ENCODE results near the gene KIAA0753.
A peak's percentile ranks its signal among the peaks of the same experiment; 100 is the strongest.

KIAA0753 gene

GRCh38 chr17:6654841-6655731, 14.6 kb upstream of the KIAA0753 start:
- peak; percentile 44 for TF ChIP-seq CTCF (conservative IDR thresholded peaks at IDR 0.05; ENCODE audit: low read depth)
- peak; percentile 74 for DNase-seq (ENCODE audit: low spot score)
- POLR2A ChIA-PET (ENCODE audit: low non-redundant PET): no interaction called here
- CTCF ChIA-PET: no interaction called here
- H3K27ac ChIP-seq: peak overlapping the region; percentile 95

- TF ChIP-seq CTCF (conservative IDR thresholded peaks at IDR 0.05; ENCODE audit: low read depth): no peak
- CTCF ChIA-PET: no interaction called here
- DNase-seq (ENCODE audit: low spot score): no peak
- POLR2A ChIA-PET (ENCODE audit: low non-redundant PET): no interaction called here
- peak overlapping the region; percentile 87 for H3K27ac ChIP-seq
Measured at GRCh38 chr17:6651919-6652452, 11.5 kb upstream of the KIAA0753 start.

DNA sequence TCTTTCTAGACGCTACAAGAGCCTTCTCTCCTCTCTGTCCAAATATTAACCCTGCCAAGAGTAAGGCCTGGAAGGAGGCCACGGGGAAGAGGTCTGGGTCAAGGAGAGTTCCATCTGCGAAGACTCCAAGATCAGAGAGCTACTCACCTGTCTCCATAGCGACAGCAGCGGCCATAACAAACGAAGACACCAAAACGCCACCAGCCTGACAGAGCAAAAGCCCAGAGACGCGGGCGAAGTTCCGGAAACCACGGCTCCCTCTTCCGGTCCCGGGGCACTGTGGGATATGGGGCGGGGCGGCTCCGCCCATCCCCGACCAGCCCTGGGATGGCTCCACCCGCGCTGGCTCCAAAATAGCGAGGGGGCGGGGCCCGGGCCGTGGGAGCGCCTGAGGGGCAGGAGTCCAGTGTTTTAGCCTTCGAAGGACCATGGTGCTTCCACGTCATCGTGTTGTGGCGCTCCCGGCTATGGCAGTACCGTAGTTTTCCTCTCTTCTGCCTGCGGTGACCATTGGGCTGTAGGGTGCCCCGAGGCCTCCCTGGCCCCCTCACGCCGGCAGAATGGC, 10.9 kb upstream of the KIAA0753 start, which contains the start of the genes C17orf100 and MED31:
Gene C17orf100, plus strand, starts transcription at position 409 of the 565 bp plus-strand sequence. Its CDS starts 152 bp downstream, at position 561.
Gene MED31, minus strand, starts transcription at position 252 of the 565 bp plus-strand sequence. Its CDS starts 77 bp downstream, at position 175.
- peak; percentile 96 for DNase-seq (ENCODE audit: low spot score)
- H3K27ac ChIP-seq: peak within 1 kb of the TSS; percentile 87
- TF ChIP-seq CTCF (conservative IDR thresholded peaks at IDR 0.05; ENCODE audit: low read depth): no peak
- POLR2A ChIA-PET (ENCODE audit: low non-redundant PET): interaction anchor here (0.7 kb wide), 1 partner anchor 31 kb away, joined by 5 read pairs; no protein-coding TSS in a partner anchor
- CTCF ChIA-PET: interaction anchor here (0.6 kb wide), 1 partner anchor 372 kb away, joined by 4 read pairs; no protein-coding TSS in a partner anchor

DNA sequence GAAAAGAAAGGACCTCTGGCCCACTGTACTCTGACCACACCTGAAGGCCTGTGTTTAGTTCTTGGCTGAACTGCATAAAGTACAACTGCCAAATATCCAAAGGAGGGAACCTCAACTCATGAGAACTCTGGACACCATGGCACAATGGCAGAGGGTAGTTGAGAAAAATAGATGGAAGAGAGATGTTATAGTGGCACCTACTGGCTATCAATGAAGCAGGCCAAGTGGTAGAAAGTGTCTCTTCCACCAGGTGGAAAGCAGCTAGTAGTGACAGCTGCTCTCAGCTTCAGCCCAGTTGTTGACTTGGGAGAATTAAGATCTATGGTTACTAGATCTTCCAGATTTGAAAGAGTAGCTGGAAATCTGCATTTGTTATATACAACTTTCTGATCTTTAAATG, 7.7 kb upstream of the KIAA0753 start:
- TF ChIP-seq CTCF (conservative IDR thresholded peaks at IDR 0.05; ENCODE audit: low read depth): peak; percentile 31
- no peak overlapping the region for H3K27ac ChIP-seq
- CTCF ChIA-PET: interaction anchor here (0.7 to 0.9 kb wide), 2 partner anchors 10 to 31 kb away, joined by 3 read pairs; no protein-coding TSS in a partner anchor
- DNase-seq (ENCODE audit: low spot score): no peak
- POLR2A ChIA-PET (ENCODE audit: low non-redundant PET): no interaction called here

DNA sequence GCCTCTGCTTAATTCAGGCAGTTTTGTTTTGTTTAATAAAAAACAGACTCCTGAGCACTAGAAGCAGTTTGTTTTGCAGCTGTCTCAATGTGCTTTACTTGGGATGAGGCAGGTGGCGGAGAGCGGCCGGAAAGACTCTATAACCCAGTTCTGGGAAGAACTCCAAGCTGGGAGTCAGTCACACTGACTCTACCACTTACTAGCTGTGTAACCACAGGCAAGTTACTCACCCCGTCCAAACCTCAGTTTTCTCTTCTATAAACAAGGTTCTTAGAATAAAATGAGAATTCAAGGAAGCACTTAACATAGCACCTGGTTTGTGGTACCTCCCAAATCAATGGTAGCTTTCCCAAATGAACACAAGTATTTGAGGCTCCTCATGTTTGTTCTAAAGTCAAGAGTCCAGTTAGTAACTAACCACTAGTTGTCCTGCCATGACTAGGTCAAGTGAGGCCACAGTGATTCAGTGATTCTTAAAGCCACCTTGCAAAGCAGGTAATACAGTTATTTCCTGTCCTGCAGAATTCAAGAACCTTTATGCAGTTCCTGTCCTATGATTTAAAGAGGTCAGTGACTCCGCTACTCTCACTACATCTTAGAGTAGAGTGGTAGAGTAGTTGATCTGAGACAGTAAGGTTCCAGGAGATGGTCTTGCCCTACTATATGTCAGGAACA, 3.1 kb upstream of the KIAA0753 start:
- no peak overlapping the region; the same call in 1 of the 2 replicates for H3K27ac ChIP-seq
- TF ChIP-seq CTCF (conservative IDR thresholded peaks at IDR 0.05; ENCODE audit: low read depth): no peak
- DNase-seq (ENCODE audit: low spot score): peak; percentile 48
- ChIA-PET POLR2A (ENCODE audit: low non-redundant PET) (no interaction called here), CTCF (no interaction called here)

- CTCF ChIA-PET: interaction anchor here (1.2 kb wide), 1 partner anchor 88 kb away, joined by 3 read pairs; no protein-coding TSS in a partner anchor
- POLR2A ChIA-PET (ENCODE audit: low non-redundant PET): no interaction called here
- H3K27ac ChIP-seq: no peak overlapping the region
- DNase-seq (ENCODE audit: low spot score): peak; percentile 62
- TF ChIP-seq CTCF (conservative IDR thresholded peaks at IDR 0.05; ENCODE audit: low read depth): no peak
Measured at GRCh38 chr17:6642592-6642991, 2.1 kb upstream of the KIAA0753 start.
